GM12892 (cell line): ENCODE results near the gene ANTXR1.

Experiments
- POLR2A ChIP-seq: IDR thresholded peaks from 2 replicates; pipeline ENCODE4 v1.6.1; 2011; ENCODE audit warnings: low read depth, low read length, control low read depth
- POLR2AphosphoS5 ChIP-seq: IDR thresholded peaks from 2 replicates; pipeline ENCODE4 v1.6.1; 2011; ENCODE audit warnings: low read depth, low read length, control low read depth
- TAF1 ChIP-seq: IDR thresholded peaks from 2 replicates; pipeline ENCODE4 v1.6.1; 2011; ENCODE audit warnings: low read depth, mild to moderate bottlenecking, control low read depth, low read length, borderline replicate concordance

DNA sequence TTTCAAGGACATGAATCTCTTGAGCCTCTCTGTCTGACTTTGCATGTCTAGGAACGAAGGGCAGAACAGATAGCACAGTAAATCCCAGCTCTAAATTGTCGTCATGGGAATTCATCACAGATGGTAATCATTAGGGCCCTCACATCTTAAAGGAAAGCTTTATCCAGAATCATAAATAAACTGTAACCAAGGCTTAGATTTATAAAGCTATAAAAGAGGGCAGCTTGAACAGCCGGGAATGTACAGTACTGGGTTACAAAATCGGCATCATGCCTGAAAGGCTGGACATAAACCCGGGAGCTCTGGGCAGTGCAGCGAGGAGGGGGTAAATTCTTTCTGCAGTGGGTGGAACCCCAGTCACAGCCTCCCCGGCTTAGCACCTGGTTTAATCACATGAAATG is 229.7 kb downstream of the ANTXR1 start:
- TF ChIP-seq POLR2A, result no peak
- no peak for TF ChIP-seq POLR2AphosphoS5
- TF ChIP-seq TAF1, result no peak
